Spleen (tissue), 11 donors: ENCODE measurements around the gene WDR91. TPM values are rescaled to one million over a fixed set of nuclear protein-coding genes. Genes with fewer than 3 reads are reported as not detected.

Experiments
- DNase-seq: peaks from one replicate; pipeline ENCODE4 v3.0.0-alpha.2; 2020
- H3K27ac ChIP-seq, 8 donors: fragments of 200-600 bp; sonication (generic) in 7 of 8; 1 replicate in 4 of 8; 2 replicates in 4 of 8; pipeline versions ENCODE4 v1.5.0 to v1.8.0; 2016 to 2021; ENCODE audit warnings: inconsistent platforms in 4 of 8, mild to moderate bottlenecking in 4 of 8, moderate library complexity in 1 of 8
- H3K27me3 ChIP-seq, 7 donors: fragments of 200-600 bp; sonication (generic) in 6 of 7; replicated peaks in 1 of 7; 1 replicate in 4 of 7; 2 replicates in 3 of 7; pipeline versions ENCODE4 v1.5.0 to v1.8.0; 2016 to 2021; ENCODE audit warnings: inconsistent platforms in 3 of 7, mild to moderate bottlenecking in 1 of 7
- H3K36me3 ChIP-seq, 6 donors: fragments of 200-600 bp; sonication (generic) in 5 of 6; 1 replicate in 4 of 6; 2 replicates in 2 of 6; pipeline versions ENCODE4 v1.5.0 to v1.8.0; 2016 to 2021; ENCODE audit warnings: inconsistent platforms in 2 of 6
- H3K4me1 ChIP-seq, 6 donors: fragments of 200-600 bp; sonication (generic) in 5 of 6; 1 replicate in 3 of 6; 2 replicates in 3 of 6; pipeline versions ENCODE4 v1.5.0 to v1.8.0; 2016 to 2021; ENCODE audit warnings: inconsistent platforms in 3 of 6
- H3K4me3 ChIP-seq, 8 donors: fragments of 200-600 bp; sonication (generic) in 7 of 8; 1 replicate in 4 of 8; 2 replicates in 4 of 8; pipeline versions ENCODE4 v1.5.0 to v1.8.0; 2016 to 2021; ENCODE audit warnings: inconsistent platforms in 4 of 8, mild to moderate bottlenecking in 4 of 8, moderate library complexity in 2 of 8
- H3K9me3 ChIP-seq, 8 donors: fragments of 200-600 bp; sonication (generic) in 7 of 8; 1 replicate in 4 of 8; 2 replicates in 4 of 8; pipeline versions ENCODE4 v1.5.0 to v1.8.0; 2016 to 2021; ENCODE audit warnings: inconsistent platforms in 4 of 8
- POLR2A ChIP-seq, 3 donors: fragments of 450-650 bp; IDR thresholded peaks; one replicate each; pipeline ENCODE4 v1.5.1; 2017; ENCODE audit warnings: antibody characterized with exemption in 3 of 3, mild to moderate bottlenecking in 1 of 3
- POLR2AphosphoS5 ChIP-seq, 3 donors: sonication (generic); formaldehyde crosslinking; IDR thresholded peaks; one replicate each; pipeline ENCODE4 v1.5.1; 2017; ENCODE audit warnings: antibody characterized with exemption in 3 of 3
- WGBS, 5 donors: extraction: QIAGEN DNeasy Blood & Tissue Kit in 3 of 5; methylation state at CpG; one replicate each; pipeline versions ENCODE4 v1.1.5 to v1.1.7; 2013 to 2018; 5-methylcytosine and 5-hydroxymethylcytosine counted together
- intact Hi-C: fragments of 100-400 bp; cut with DNase I; formaldehyde crosslinking; loops from one replicate; pipeline ENCODE4 v1.15.0; 2023; ENCODE audit warnings: low total_unique reads
- polyA plus RNA-seq, 3 donors: library from polyadenylated mRNA; stranded (reverse); fragments of 200-250 nt; gene quantifications; one replicate each; pipeline ENCODE4 v1.2.1, GENCODE V29; 2013
- total RNA-seq, 7 donors: library from RNA; depleted of rRNA in 3 of 7; stranded (reverse); fragments of >200 nt in 3 of 7; fragmentation: NEBNext Ultra II Directional in 4 of 7; extraction: Animal tissue kit (Norgen Biotek cat#: 25700) in 4 of 7; gene quantifications; one replicate each; pipeline versions ENCODE4 v1.1.0 to v1.2.1, GENCODE V29; 2016 to 2021
- TF ChIP-seq, protein P1 (sequence below), 11 experiments: fragments of 200-600 bp in 7 of 11; fragments of 450-650 bp in 4 of 11; sonication (generic) in 4 of 11; IDR thresholded peaks in 8 of 11; conservative IDR thresholded peaks in 3 of 11; 1 replicate in 7 of 11; 2 replicates in 4 of 11; pipeline versions ENCODE4 v1.4.0 to v1.8.0; 2016 to 2021; ENCODE audit warnings: antibody characterized with exemption in 11 of 11, inconsistent platforms in 4 of 11, mild to moderate bottlenecking in 1 of 11
- donor health status: healthy with polysubstance abuse.
- donor health status: DM: no; HTN: no; CAD: no; lungs with moderate emphysema.
- donor health status: DM: no; HTN: no; CAD: no.
- donor health status: Bipolar disorder and iron deficiency.
- donor health status: healthy.
- donor health status: DM: no; HTN: no; CAD: no.
- donor health status: DM: yes; HTN: yes; CAD: no.

The WDR91 gene
- total and polyA plus RNA-seq, 10 donors, result 6.9 to 31.3 (median 21.0) TPM

- no peak overlapping the region for H3K4me3 ChIP-seq
- H3K9me3 ChIP-seq, result no peaks in the 10 kb centered on the region
- intact Hi-C loops, result no loop called here
- no peak for DNase-seq
- peaks cover 2 to 64% (median 41%) of the 10 kb centered on the region in 6 donors for H3K36me3 ChIP-seq
- no peak for TF ChIP-seq POLR2A (IDR thresholded peaks at IDR 0.05)
- no peak for TF ChIP-seq POLR2AphosphoS5 (IDR thresholded peaks at IDR 0.05)
- 88 to 94% (median 91%) methylated on average over 5 of the region's 5 CpGs for WGBS, 5 donors
- peaks cover 17 to 64% (median 32%) of the 10 kb centered on the region in 6 donors for H3K4me1 ChIP-seq
- no peaks in the 10 kb centered on the region for H3K27me3 ChIP-seq
- peak overlapping the region in 2 of 8 donors; percentile 43 to 57 for H3K27ac ChIP-seq
Measured at GRCh38 chr7:135204876-135205275, 6.5 kb downstream of the WDR91 start.

DNA sequence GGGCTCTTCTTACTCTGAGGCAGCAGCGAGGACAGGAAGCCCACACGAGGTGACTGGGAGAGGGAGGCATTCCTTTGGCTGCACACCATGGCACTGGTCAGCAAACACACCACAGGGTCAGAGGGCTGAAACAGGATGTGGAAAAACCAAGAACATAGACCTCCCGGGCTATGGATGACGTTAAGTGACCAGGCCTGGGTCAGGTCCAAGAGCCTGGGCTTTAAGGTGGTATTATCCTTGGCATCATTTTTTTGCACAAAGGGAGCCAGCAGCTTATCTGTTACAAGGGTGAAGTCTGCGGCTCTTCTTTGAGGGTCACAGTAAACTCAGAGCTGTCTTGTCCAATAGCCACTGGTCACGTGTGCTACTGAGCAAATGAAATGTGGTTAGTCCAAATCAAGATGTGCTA is 7.0 kb downstream of the WDR91 start:
- Histone ChIP-seq H3K9me3 (no peaks in the 10 kb centered on the region), H3K36me3 (peaks cover 2 to 69% (median 46%) of the 10 kb centered on the region in 6 donors), H3K4me3 (no peak overlapping the region), H3K27me3 (no peaks in the 10 kb centered on the region), H3K4me1 (peaks cover 12 to 58% (median 27%) of the 10 kb centered on the region in 6 donors), H3K27ac (peak overlapping the region in 5 of 8 donors; percentile 4 to 57 (median 43))
- WGBS, 5 donors, result 69 to 89% (median 77%) methylated on average over 5 to 6 of the region's 6 CpGs
- DNase-seq, result no peak
- TF ChIP-seq POLR2AphosphoS5 (IDR thresholded peaks at IDR 0.05), result peak in 1 of 3 donors; percentile 34
- TF ChIP-seq, protein P1, sequence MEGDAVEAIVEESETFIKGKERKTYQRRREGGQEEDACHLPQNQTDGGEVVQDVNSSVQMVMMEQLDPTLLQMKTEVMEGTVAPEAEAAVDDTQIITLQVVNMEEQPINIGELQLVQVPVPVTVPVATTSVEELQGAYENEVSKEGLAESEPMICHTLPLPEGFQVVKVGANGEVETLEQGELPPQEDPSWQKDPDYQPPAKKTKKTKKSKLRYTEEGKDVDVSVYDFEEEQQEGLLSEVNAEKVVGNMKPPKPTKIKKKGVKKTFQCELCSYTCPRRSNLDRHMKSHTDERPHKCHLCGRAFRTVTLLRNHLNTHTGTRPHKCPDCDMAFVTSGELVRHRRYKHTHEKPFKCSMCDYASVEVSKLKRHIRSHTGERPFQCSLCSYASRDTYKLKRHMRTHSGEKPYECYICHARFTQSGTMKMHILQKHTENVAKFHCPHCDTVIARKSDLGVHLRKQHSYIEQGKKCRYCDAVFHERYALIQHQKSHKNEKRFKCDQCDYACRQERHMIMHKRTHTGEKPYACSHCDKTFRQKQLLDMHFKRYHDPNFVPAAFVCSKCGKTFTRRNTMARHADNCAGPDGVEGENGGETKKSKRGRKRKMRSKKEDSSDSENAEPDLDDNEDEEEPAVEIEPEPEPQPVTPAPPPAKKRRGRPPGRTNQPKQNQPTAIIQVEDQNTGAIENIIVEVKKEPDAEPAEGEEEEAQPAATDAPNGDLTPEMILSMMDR (IDR thresholded peaks at IDR 0.05 in 8 of 11, conservative IDR thresholded peaks at IDR 0.05 in 3 of 11), result no peak
- TF ChIP-seq POLR2A (IDR thresholded peaks at IDR 0.05), result no peak
- intact Hi-C loops, result no loop called here

DNA sequence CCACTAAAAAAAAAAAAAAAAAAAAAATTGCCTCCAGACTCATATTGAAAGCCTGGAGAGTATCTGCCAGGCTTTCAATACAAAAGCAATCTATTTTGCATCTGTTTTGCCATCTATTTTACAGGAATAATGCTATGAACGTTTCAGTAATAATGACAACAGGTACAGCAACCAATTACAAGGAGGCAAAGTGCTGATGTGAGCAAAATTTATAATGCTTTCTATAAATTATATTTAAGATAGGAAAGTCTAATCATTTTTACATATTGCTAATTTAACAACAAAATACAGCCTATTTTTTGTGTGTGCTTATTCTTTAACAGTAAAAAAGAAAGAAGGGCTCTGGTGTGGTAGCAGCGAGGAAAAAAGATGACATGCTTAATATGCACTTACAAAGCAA is 10.0 kb downstream of the WDR91 start:
- peaks cover 2 to 99% (median 70%) of the 10 kb centered on the region in 6 donors for H3K36me3 ChIP-seq
- H3K4me3 ChIP-seq, result no peak overlapping the region
- H3K9me3 ChIP-seq, result no peaks in the 10 kb centered on the region
- peaks cover 0 to 29% (median 6%) of the 10 kb centered on the region in 6 donors for H3K4me1 ChIP-seq
- TF ChIP-seq, protein P1 (IDR thresholded peaks at IDR 0.05 in 8 of 11, conservative IDR thresholded peaks at IDR 0.05 in 3 of 11), result no peak
- TF ChIP-seq POLR2A (IDR thresholded peaks at IDR 0.05) (no peak), POLR2AphosphoS5 (IDR thresholded peaks at IDR 0.05) (no peak)
- WGBS, 5 donors, result 89 to 91% (median 90%) methylated on average over 2 of the region's 2 CpGs
- H3K27me3 ChIP-seq, result no peaks in the 10 kb centered on the region
- DNase-seq, result no peak
- H3K27ac ChIP-seq, result no peak overlapping the region
- intact Hi-C loops, result no loop called here

- Histone ChIP-seq H3K9me3 (no peaks in the 10 kb centered on the region), H3K36me3 (peaks cover 2 to 100% (median 74%) of the 10 kb centered on the region in 6 donors), H3K4me3 (no peak overlapping the region), H3K27ac (no peak overlapping the region), H3K4me1 (peaks cover 0 to 29% (median 6%) of the 10 kb centered on the region in 6 donors), H3K27me3 (no peaks in the 10 kb centered on the region)
- 90 to 98% (median 93%) methylated on average over 3 of the region's 3 CpGs for WGBS, 5 donors
- TF ChIP-seq POLR2A (IDR thresholded peaks at IDR 0.05) (no peak), POLR2AphosphoS5 (IDR thresholded peaks at IDR 0.05) (no peak)
- TF ChIP-seq, protein P1 (IDR thresholded peaks at IDR 0.05 in 8 of 11, conservative IDR thresholded peaks at IDR 0.05 in 3 of 11), result no peak
- intact Hi-C loops, result no loop called here
- DNase-seq, result no peak
Measured at GRCh38 chr7:135200821-135201331, 10.4 kb downstream of the WDR91 start.
